ENCODE measurements around the gene AVPR2. TPM values are rescaled to one million over a fixed set of nuclear protein-coding genes. Genes with fewer than 3 reads are reported as not detected.
A peak's percentile ranks its signal among the peaks of the same experiment; 100 is the strongest.

The AVPR2 gene
- total RNA-seq, 1 donor from 2014 or later, result not detected

DNA sequence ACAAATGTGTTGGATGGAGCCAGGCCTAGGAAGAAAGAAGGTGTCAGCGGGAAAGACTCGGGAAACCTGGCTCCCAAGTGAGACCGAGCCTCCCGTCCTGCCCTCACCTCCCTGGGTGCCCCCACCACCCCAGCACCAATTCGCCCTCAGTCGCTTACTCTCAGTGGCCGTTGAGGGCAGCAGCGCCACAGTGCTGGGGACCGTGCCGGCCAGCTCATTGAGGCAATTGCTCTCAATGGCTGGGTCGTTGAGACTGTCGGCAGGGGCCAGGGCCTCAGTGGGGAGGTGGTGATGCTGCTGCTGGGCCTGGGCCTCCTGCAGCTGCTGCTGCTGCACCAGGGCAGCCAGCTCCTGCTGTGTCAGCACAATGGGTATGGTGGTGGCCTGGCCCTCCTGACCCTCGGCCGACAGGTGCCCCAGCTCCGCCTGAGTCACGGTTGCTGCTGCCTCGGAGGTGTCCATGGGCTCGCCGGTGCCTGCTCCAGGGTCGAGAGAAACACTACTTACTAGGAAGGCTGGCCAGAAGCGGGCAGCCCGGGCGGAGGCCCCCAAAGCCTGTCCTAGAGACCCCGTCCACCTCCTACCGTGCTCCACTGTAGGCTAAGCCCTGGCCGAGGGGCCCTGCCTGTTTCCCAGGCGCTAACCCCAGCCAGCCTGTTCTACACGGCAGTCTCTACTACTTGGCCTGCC lies 47.4 kb downstream of the AVPR2 start:
- no peaks in the 10 kb centered on the region for H3K27me3 Mint-ChIP-seq (ENCODE audit: low read depth)
- intact Hi-C loops (cut with micrococcal nuclease), result no loop called here

DNA sequence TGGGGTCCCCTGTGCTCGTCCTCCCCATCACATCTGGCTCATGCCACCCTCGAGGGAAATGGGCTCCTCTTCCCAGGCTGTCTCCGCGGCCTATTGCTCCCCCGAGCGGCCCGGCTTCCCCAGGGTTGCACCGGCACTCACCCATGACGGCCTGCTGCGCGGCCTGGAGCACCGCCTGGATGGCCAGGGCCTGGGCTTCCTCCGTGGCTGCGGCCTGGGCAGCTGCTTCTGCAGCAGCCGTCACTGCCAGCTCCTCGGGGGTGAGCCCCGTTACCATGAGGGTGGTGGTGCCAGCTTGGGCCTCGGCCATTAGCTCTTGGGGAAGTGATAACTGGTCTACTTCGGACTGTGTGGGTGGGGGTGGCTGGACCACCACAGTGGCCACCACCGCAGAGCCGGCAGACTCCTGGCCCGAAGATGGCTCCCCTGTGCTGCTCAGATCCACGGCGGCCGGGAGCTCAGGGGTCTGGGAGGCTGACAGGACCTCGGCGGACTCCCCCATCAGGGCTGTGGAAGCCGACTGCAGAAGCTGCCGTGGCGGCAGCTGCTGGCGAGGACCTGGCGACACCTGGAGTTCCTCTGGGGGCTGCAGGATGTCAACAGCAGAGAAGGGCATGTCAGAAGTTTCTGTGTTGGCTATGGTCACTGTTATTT lies 48.0 kb downstream of the AVPR2 start:
- H3K4me3 Mint-ChIP-seq (ENCODE audit: low read depth), result no peak overlapping the region
- DNase-seq (ENCODE audit: low spot score), result no peak
- peaks cover 12% of the 10 kb centered on the region for H3K4me1 Mint-ChIP-seq (ENCODE audit: low read depth)
- peaks cover 52% of the 10 kb centered on the region for H3K36me3 Mint-ChIP-seq (ENCODE audit: low read depth)
- no peaks in the 10 kb centered on the region for H3K27me3 Mint-ChIP-seq (ENCODE audit: low read depth)
- H3K27ac Mint-ChIP-seq, result peak overlapping the region; percentile 38
- intact Hi-C loops (cut with micrococcal nuclease), result no loop called here
- H3K9me3 Mint-ChIP-seq, result no peaks in the 10 kb centered on the region

More for the DNA sequence above, 47.4 kb downstream of the AVPR2 start:
- H3K4me1 Mint-ChIP-seq (ENCODE audit: low read depth), result peaks cover 13% of the 10 kb centered on the region
- H3K4me3 Mint-ChIP-seq (ENCODE audit: low read depth), result no peak overlapping the region
- no peak for DNase-seq (ENCODE audit: low spot score)
- no peak overlapping the region for H3K27ac Mint-ChIP-seq
- H3K9me3 Mint-ChIP-seq, result no peaks in the 10 kb centered on the region
- H3K36me3 Mint-ChIP-seq (ENCODE audit: low read depth), result peaks cover 49% of the 10 kb centered on the region

DNA sequence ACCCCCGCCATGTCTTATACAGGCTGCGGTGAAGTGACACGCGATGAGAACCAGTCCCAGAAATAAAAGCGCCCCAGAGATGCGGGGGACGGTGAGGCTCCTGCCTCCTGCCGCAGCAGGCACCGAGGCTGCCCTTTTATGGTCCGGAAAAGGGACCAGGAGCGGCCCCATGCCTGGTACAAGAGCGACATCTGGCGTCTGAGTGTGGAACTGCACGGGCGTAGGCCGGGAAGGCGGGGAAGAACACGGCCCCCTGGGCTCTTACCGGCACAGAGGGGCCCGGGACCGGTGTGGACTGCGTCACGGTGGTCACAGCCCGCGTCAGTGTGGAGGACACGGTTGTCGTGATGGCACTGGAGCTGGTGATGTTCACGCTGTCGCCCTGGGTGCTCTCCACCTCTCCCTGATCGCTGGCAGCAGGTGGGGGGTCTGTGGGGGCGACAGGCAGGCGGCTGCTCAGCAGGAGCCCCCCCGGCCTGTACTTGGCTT lies 48.9 kb downstream of the AVPR2 start:
- peak overlapping the region; percentile 38 for H3K27ac Mint-ChIP-seq
- intact Hi-C loops (cut with micrococcal nuclease), result no loop called here
- H3K9me3 Mint-ChIP-seq, result no peaks in the 10 kb centered on the region
- no peaks in the 10 kb centered on the region for H3K27me3 Mint-ChIP-seq (ENCODE audit: low read depth)
- H3K36me3 Mint-ChIP-seq (ENCODE audit: low read depth), result peaks cover 49% of the 10 kb centered on the region
- H3K4me1 Mint-ChIP-seq (ENCODE audit: low read depth), result peaks cover 7% of the 10 kb centered on the region
- H3K4me3 Mint-ChIP-seq (ENCODE audit: low read depth), result no peak overlapping the region
- peak; percentile 68 for DNase-seq (ENCODE audit: low spot score)

DNA sequence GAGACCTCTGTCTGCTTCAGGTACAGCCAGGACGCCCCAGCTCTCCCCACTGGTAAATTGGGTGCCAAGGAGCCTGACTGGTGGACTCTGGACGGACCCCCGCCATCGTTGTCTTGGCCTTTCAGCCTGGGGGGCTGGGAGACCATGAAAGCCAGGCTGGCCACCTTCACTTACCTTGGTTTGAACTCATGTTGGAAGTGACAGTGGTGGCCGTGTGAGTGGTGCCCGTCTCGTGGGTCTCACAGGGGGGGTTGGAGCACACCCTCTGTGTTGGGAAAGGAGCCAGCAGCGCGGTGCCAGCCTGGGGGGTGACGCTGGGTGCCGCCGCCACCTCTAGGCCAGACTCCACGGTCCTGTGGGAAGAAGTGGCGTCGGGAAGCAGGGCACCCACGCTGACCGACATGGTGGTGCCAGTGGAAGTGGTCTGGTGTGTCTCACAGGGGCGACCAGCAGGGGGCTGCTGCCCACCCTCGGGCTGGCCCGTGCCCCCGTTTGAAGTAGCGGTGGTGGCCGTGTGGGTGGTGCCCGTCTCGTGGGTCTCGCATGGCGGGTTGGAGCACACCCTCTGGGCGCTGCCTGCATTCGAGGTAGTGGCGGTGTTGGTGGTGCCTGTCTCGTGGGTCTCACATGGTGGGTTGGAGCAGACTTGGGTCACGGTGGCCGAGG lies 49.6 kb downstream of the AVPR2 start:
- H3K9me3 Mint-ChIP-seq, result no peaks in the 10 kb centered on the region
- peaks cover 7% of the 10 kb centered on the region for H3K4me1 Mint-ChIP-seq (ENCODE audit: low read depth)
- no peak for DNase-seq (ENCODE audit: low spot score)
- H3K27me3 Mint-ChIP-seq (ENCODE audit: low read depth), result no peaks in the 10 kb centered on the region
- peaks cover 49% of the 10 kb centered on the region for H3K36me3 Mint-ChIP-seq (ENCODE audit: low read depth)
- H3K27ac Mint-ChIP-seq, result no peak overlapping the region
- intact Hi-C loops (cut with micrococcal nuclease), result no loop called here
- no peak overlapping the region for H3K4me3 Mint-ChIP-seq (ENCODE audit: low read depth)

DNA sequence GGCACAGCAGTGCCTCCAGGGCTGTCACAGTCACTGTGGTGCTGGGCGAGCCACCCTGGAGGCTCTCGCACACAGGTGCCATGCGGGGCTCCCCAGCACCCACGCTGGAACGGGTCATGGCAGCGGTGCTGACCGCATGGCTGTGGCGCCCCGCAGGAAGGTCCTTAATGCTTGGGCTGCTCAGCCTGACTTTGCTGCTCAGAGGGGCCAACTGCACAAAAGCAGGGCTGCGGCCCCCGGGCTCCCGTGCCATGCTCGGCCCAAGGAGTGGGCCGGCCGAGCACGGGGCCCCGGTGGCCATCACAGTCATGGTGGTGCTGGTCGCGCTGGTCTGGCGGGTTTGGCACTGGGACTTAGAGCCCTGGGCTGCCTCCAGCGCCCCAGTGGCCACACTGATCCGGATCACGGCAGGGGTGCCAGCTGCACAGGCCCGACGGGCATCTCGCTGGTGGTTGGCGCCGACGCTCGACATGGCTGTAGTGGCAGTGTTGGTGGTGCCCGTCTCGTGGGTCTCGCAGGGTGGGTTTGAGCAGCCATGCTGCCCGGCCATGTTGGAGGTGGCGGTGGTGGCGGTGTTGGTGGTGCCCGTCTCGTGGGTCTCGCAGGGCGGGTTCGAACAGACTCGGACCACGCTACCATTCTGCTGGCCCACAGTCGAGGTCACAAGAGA lies 50.2 kb downstream of the AVPR2 start:
- no peak overlapping the region for H3K27ac Mint-ChIP-seq
- H3K4me1 Mint-ChIP-seq (ENCODE audit: low read depth), result peaks cover 4% of the 10 kb centered on the region
- no peak overlapping the region for H3K4me3 Mint-ChIP-seq (ENCODE audit: low read depth)
- intact Hi-C loops (cut with micrococcal nuclease), result no loop called here
- DNase-seq (ENCODE audit: low spot score), result no peak
- no peaks in the 10 kb centered on the region for H3K27me3 Mint-ChIP-seq (ENCODE audit: low read depth)
- peaks cover 45% of the 10 kb centered on the region for H3K36me3 Mint-ChIP-seq (ENCODE audit: low read depth)
- no peaks in the 10 kb centered on the region for H3K9me3 Mint-ChIP-seq

DNA sequence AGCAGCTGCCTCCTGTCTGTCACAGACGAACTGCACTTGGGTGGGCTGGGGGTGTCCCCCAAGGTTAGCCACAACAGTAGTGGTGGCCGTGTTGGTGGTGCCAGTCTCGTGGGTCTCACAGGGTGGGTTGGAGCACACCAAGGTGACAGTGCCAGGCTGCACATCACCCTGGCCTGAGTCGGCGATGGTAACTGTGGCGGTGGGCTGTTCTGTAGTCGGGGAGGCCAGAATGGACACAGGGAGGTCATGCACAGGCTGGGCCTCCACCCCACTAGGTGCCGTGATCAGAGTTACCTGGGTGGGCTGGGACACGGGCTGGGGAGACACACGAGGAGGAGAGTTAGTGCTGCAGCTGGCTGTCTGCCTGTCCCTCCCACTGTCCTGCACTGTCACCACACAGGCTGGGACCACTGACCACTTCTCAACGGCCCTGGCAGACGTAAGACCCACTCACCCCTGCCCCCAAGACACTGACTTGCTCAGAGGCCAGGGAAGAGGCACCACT lies 50.8 kb downstream of the AVPR2 start:
- H3K36me3 Mint-ChIP-seq (ENCODE audit: low read depth), result peaks cover 46% of the 10 kb centered on the region
- H3K4me1 Mint-ChIP-seq (ENCODE audit: low read depth), result peaks cover 3% of the 10 kb centered on the region
- H3K27me3 Mint-ChIP-seq (ENCODE audit: low read depth), result no peaks in the 10 kb centered on the region
- H3K9me3 Mint-ChIP-seq, result no peaks in the 10 kb centered on the region
- no peak overlapping the region for H3K27ac Mint-ChIP-seq
- intact Hi-C loops (cut with micrococcal nuclease), result no loop called here
- DNase-seq (ENCODE audit: low spot score), result no peak
- no peak overlapping the region for H3K4me3 Mint-ChIP-seq (ENCODE audit: low read depth)

- Mint-ChIP-seq H3K27ac (no peak overlapping the region), H3K4me3 (ENCODE audit: low read depth) (no peak overlapping the region), H3K4me1 (ENCODE audit: low read depth) (peaks cover 2% of the 10 kb centered on the region), H3K9me3 (no peaks in the 10 kb centered on the region), H3K27me3 (ENCODE audit: low read depth) (no peaks in the 10 kb centered on the region), H3K36me3 (ENCODE audit: low read depth) (peaks cover 44% of the 10 kb centered on the region)
- DNase-seq (ENCODE audit: low spot score), result no peak
- intact Hi-C loops (cut with micrococcal nuclease), result no loop called here
Measured at GRCh38 chrX:153956044-153956907, 51.8 kb downstream of the AVPR2 start.

Other genes starting within 250 kb of the AVPR2 start
- gene PNCK, start 230.9 kb upstream of the AVPR2 start, total RNA-seq, result 0.18 and 0.43 TPM in 2 replicates
- gene SLC6A8, start 216.7 kb upstream of the AVPR2 start, total RNA-seq, result 2.2 and 2.5 TPM in 2 replicates
- gene BCAP31, start 180.3 kb upstream of the AVPR2 start, total RNA-seq, result 154 TPM in 2 replicates
- gene ABCD1, start 179.8 kb upstream of the AVPR2 start, total RNA-seq, result 8.8 and 10.1 TPM in 2 replicates
- gene PLXNB3, start 140.4 kb upstream of the AVPR2 start, total RNA-seq, result 0.62 and 0.91 TPM in 2 replicates
- gene SRPK3, start 123.6 kb upstream of the AVPR2 start, total RNA-seq, result not detected in 2 replicates
- 70.8 and 72.4 TPM in 2 replicates for gene IDH3G, start 110.3 kb upstream of the AVPR2 start, total RNA-seq
- 282 and 303 TPM in 2 replicates for gene SSR4, start 110.0 kb upstream of the AVPR2 start, total RNA-seq
- 0.23 and 0.91 TPM in 2 replicates for gene PDZD4, start 74.1 kb upstream of the AVPR2 start, total RNA-seq
- 0.83 and 0.98 TPM in 2 replicates for gene L1CAM, start 18.5 kb upstream of the AVPR2 start, total RNA-seq
- 128 and 135 TPM in 2 replicates for gene ARHGAP4, start 21.6 kb downstream of the AVPR2 start, total RNA-seq
- gene NAA10, start 30.4 kb downstream of the AVPR2 start, total RNA-seq, result 127 and 128 TPM in 2 replicates
- gene RENBP, start 40.0 kb downstream of the AVPR2 start, total RNA-seq, result 11.4 and 12.4 TPM in 2 replicates
- gene HCFC1, start 67.1 kb downstream of the AVPR2 start, total RNA-seq, result 107 and 108 TPM in 2 replicates
- gene TMEM187, start 68.1 kb downstream of the AVPR2 start, total RNA-seq, result 2.1 and 2.7 TPM in 2 replicates
- 150 and 151 TPM in 2 replicates for gene IRAK1, start 115.2 kb downstream of the AVPR2 start, total RNA-seq
- gene MECP2, start 193.0 kb downstream of the AVPR2 start, total RNA-seq, result 58.2 and 58.4 TPM in 2 replicates
- gene OPN1LW, start 239.6 kb downstream of the AVPR2 start, total RNA-seq, result not detected in 2 replicates